HG03342 (cell line): ENCODE measurements around the gene APOL6.

Experiments
- ATAC-seq: cut with Tn5 transposase; IDR thresholded peaks from one replicate; pipeline ENCODE4 v1.9.1; 2021; ENCODE audit warnings: mild to moderate bottlenecking, moderate library complexity; ENCODE audit not compliant: unreplicated experiment

Gene APOL6

DNA sequence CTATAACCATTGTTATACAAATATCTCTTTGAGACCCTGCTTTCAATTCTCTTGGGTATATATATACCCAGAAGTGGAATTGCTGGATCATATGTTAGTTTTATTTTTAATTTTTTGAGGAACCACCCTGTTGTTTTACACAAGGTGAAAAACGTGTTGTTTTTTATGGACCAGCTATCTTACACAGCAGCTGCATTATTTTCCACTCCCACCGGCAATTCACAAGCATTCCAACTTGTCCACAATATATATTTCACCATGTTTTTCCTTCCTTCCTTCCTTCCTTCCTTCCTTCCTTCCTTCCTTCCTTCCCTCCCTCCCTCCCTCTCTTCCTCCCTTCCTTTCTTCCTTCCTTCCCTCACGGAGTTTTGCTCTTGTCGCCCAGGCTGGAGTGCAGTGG, 63.1 kb downstream of the APOL6 start:
- no peak for ATAC-seq

DNA sequence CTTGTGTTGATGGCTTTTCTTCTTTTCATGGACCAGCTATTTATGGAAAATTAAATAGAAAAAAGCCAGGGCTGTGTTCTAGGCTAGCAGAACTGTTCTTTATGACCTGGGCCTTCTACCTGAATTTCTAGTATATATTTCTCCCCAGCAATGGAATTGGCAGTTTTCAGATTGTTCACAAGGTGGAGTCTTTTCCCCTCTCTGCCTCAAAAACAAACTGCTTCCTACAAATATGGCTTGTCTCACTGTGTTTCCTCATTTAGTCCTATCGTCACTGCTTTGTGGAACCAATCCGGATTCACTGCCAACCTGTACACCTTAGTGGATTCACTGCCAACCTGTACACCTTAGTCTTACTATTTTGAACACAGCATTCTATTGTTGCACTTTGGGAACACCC, 64.4 kb downstream of the APOL6 start:
- ATAC-seq = no peak

DNA sequence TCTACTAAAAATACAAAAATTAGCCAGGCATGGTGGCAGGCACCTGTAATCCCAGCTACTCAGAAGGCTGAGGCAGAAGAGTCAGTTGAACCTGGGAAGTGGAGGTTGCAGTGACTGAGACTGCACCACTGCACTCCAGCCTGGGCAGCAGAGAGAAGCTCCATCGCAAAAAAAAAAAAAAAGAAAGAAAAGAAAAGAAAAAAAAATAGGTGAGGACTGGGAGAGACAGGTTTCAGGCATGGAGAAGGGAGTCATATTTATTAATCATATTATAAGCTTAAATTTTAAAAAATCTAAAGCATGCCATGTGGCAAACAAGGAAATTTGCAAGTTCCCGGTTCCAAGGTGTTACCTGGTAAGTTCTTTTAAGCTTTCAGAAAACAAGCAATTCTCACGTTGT, 69.3 kb downstream of the APOL6 start, which contains the start of gene APOL5:
TSS of gene APOL5 (plus strand) at position 301 of the 400 bp plus-strand sequence. CDS start at position 301, 0 bp downstream.
- no peak for ATAC-seq
